Measurements from ENCODE around the gene DOK7.
"Not testable (repeated sequence)": the region's sequence is repeated elsewhere in the genome, so short reads cannot be mapped to it uniquely, and the experiment has no call there.

Gene DOK7

DNA sequence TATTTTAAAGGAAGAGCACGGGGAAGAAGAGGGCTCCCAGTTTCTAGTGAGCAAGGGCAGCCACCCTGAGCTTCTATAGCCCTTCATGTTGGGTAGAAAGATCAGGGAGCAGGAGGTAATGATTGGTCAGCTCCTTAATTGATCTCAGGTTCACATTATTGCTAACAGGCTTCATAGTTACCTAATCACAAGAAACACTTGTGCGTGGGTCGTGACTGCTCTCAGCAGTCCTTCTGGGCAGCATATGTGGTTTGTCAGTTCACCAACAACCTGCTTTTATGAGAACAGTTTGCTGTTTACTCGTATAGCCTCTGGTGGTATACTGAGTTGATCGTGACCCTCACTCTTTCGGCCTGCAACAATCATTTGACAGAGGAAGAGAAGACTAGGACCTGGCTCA, 4.7 kb upstream of the DOK7 start:
- no peak for FAIRE-seq

DNA sequence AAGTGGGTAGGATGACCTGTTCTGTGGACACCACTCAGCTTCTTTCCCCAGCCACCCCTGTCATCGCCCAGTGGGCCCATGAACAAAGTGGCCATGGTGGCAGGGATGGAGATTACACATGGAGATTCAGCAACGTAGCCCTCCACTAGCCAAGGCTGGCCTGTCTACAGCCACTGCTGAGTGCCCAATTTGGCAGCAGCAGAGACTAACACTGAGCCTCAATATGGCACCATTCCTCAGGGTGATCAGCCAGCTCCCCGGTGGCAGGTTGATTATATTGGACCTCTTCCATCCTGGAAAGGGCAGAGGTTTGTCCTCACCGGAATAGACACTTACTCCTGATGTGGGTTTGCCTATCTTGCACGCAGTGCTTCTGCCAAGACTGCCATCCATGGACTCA, 4.0 kb upstream of the DOK7 start:
- not testable (repeated sequence) for FAIRE-seq

More for the DNA sequence above, 4.7 kb upstream of the DOK7 start:
- no peak for DNase-seq (ENCODE audit: extremely low spot score, insufficient read length, low read depth)

GRCh38 chr4:3460926-3461325, 2.2 kb upstream of the DOK7 start:
- no peak for FAIRE-seq
- DNase-seq (ENCODE audit: extremely low spot score, insufficient read length, low read depth), result no peak

More for the DNA sequence above, 4.0 kb upstream of the DOK7 start:
- DNase-seq (ENCODE audit: extremely low spot score, insufficient read length, low read depth), result not testable (repeated sequence)

- FAIRE-seq (no peak), DNase-seq (ENCODE audit: extremely low spot score, insufficient read length, low read depth) (no peak)
These were observed 1.4 kb upstream of the DOK7 start for GRCh38 chr4:3461515-3462291.

- DNase-seq (ENCODE audit: extremely low spot score, insufficient read length, low read depth) (no peak), FAIRE-seq (no peak)
These were observed 751 bp upstream of the DOK7 start for GRCh38 chr4:3462321-3462789.

- DNase-seq (ENCODE audit: extremely low spot score, insufficient read length, low read depth) (no peak), FAIRE-seq (no peak)
These were observed 646 bp downstream of the DOK7 start for GRCh38 chr4:3463556-3464348.

DNA sequence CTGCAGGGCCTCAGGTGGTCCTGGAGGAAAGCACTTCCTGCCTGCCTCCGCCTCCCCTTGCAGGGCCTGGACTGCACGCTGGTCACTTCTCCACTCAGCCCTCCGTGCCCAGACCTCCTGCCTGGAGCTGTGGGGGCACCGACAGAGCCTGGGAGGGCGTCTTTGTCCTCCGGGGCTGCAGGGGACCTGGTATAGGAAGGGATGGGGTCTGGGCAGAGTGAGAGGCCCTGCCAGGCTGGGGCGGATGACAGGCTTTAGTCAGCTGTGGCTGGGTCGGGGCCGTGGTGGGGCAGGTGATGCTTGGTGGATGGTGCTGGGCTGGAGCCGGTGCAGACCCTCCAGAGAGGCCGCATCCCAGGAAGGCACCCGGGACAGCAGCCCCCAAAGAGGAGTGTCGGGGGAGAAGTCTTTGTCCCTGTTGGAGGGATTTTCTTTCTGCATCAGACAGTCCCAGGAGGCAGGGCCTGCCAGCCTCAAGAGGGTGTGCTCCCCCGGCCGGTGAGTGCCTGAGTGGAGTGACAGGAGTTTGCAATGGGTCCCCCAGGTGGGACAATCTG, 1.3 kb downstream of the DOK7 start:
- no peak for FAIRE-seq
- DNase-seq (ENCODE audit: extremely low spot score, insufficient read length, low read depth), result no peak

DNA sequence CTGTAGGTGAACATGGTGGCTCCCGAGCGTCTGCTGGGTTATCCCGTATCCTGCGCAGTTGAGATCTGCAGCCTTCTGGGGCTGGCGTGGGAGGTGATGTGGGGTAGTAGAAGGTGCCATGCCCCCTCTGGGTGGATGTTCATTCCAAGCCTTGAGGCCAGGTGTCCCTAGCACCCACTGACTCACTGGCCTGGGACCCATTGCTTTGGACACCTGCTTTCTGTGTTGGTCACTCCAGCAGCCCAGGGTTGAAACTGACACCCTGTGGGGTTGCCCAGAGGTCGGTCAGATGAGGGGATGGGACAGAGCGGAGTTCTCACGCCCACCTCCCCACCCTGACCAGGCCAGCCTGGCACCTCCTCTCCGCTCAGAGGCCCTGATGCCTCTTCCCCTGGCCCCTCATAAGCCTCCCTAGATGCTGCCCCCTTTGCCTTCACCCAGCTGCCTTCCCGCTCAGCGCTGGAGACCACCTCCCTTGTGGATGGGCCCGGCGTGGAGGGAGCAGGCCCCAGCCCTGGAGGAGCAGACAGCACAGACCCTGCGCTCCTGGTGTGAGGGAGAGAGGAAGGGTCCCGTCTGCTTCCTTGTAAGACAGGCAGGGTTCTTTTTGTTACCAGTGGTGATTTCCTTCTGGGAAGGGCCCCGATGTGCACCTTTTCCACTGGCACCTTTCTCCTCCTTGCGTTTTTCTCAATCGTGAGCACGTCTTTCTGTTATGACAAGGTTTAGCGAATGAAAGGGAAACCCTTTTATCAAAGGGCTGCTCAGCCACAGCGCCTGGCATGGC, 2.0 kb downstream of the DOK7 start:
- no peak for DNase-seq (ENCODE audit: extremely low spot score, insufficient read length, low read depth)
- no peak for FAIRE-seq

- DNase-seq (ENCODE audit: extremely low spot score, insufficient read length, low read depth) (no peak), FAIRE-seq (no peak)
These were observed 2.9 kb downstream of the DOK7 start for GRCh38 chr4:3465698-3466671.

DNA sequence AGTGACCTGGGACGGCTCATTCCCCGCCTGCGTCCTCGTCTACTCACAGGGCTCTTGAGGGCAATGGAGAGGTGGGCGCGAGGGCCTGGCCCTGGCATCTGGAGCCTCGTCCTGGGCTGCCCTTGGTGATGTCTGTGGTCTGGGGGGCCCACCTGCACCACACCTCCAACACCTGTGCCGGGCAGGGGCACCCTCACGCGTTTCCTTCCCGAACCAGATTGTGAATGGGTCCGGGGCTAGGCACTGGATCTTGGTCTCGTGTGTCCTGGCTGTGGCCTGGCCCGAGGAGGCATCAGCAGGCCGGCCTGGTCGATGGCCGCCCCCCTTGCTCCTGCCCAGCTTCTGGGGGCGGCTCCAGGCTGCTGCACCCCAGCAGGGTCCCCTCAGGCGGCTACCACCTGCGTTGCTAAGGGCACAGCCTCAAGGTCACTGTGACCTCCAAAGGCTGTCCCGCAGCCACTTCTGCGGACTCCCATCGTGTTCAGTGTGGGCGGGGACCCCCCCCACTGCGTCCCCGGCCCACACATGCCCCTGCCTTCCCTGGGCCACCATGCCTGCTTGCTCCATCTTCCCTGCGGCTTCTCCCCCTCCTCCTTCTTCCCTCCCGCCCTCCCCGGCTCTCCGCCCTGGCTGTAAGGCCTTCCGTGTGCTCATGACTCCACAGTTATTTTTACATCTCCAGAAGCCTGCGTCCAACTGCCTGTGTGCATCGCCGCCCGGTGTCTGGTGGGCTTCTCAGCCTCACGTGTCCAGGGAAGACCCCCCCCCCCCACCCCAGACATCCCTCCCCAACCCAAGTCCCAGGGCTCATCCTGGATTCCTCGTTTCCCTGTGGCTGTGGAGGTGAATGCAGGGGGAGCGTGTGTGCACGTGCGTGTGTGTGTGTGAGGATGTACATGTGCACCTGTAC, 3.8 kb downstream of the DOK7 start:
- no peak for DNase-seq (ENCODE audit: extremely low spot score, insufficient read length, low read depth)
- FAIRE-seq, result no peak

DNA sequence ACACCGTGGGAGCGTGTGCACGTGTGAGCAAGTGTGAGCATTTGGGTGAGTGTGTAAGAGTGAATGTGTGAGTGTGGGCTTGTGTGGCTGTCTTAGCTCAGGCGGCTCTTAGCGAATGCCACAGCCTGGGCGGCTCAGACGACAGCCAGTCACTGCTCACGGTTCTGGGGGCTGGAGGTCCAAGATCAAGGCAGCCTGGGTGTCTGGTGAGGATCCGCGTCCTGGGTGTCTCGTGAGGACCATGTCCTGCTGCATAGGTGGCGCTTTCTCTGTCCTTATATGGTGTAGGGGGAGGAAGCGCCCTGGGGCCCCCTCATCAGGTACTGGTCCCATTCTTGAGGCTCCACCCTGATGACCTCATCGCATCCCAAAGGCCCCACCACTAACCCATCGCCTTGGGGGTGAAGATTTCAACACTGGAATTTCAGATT, 4.5 kb downstream of the DOK7 start:
- no peak for DNase-seq (ENCODE audit: extremely low spot score, insufficient read length, low read depth)
- FAIRE-seq, result no peak

DNA sequence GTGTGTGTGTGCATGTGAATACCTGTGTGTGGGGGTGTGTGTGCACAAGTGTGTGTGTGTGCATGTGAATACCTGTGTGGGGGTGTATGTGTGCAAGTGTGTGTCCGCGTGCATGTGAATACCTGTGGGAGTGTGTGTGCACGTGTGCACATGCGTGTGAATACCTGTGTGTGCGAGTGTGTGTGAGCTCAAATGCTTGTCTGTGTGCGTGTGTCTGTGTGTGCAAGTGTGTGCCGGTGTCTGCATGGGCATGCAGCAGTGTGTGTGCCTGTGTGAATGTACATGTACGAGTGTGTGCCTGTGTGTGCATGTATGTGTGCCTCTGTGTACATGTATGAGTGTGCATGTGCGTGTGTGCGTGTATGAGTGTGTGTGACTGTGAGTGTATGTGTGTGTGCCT, 5.0 kb downstream of the DOK7 start:
- DNase-seq (ENCODE audit: extremely low spot score, insufficient read length, low read depth) (no peak), FAIRE-seq (no peak)

DNA sequence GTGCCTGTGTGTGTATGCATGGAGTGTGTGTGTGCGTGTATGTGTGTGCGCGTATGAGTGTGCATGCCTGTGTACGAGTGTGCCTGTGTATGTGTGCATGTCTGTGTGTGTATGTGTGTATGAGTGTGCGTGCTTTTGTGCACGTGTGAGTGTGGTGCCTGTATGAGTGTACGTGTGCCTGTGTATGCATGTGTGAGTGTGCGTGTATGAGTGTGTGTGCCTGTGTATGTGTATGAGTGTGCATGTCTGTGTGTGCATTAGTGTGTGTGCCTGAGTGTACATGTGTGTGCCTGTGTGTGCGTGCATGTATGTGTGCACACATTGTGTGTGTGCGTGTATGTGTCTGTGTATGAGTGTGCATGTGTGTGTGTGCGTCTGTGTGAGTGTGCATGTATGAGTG, 5.7 kb downstream of the DOK7 start:
- FAIRE-seq, result no peak
- no peak for DNase-seq (ENCODE audit: extremely low spot score, insufficient read length, low read depth)

DNA sequence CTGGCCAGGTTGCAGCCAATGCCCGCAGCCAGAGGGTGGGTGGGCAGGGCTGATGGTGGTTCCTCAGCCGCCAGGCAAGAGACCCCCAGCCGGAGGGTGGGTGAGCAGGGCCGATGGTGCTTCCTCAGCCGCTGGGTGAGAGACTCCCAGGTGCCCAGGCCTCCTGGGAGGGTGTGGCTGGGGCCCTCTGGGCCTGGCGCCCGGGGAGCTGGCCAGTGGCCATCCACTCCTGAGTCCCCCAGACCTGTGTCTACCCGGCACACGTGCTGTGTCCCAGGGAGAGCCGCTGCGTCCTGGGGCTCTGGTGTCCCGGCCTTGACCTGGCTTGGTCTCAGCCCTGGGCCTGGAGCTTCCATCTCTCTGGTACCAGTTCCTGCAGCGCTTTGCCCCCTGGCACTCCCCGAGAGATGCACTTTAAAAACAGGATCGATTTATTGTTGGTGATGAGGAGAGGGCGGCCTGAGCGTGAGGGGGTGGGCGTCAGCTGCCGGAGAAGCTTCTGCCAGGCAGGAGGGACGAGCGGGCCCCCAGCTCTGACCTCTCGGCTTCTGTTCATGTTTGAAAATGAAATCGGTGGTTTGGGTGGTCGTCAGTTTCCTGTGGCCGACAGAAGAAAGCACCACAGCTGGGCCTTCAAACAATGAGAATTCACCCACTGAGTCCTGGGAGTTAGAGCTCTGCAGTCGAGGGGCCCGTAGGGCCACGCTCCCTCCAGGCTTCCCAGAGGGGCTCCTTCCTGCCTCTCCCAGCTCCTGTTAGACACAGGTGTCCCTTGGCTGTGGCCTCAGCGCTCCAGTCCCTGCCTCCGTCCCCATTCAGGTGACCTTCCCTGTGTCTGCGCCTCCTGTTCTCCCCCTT, 6.5 kb downstream of the DOK7 start:
- DNase-seq (ENCODE audit: extremely low spot score, insufficient read length, low read depth) (no peak), FAIRE-seq (no peak)

DNA sequence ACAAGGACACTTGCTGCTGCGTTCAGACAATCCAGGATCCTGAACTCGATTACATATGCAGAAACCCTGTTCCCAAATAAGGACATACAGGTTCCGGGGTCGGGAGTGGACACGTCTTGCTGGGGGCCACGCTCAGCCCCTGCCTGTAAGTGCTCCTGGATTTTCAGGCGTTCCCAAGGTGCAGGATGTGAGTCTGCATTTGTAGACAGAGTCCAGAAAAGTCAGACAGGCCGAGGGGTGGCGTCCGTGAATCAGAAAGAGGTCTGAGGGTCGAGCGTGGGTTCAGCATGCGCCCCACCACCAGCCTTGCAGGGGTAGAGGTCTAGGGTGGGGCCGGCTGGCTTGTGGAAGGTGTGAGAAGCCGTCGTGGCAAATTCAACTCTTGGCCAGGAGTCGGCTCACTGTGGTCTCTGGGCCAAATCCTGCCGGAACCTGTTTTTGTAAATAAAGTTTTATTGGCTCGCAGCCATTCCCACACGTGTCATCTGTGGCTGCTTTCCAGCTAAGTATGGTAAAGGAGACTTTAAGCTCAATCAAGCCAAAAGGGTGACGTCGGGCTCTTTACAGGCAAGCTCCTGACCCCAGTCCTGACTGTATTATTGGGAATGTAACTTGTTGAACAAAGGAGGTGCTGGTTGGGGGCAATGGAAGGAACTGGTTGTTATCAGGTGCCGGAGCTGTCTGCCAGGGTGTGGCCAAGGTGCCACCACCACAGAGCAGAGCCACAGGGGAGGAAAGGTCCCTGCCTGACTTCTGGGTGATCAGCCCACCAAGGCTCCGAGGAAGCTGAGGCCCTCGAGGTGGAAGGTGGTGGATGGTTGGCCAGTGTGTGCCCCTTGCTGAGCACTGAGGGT, 7.4 kb downstream of the DOK7 start:
- DNase-seq (ENCODE audit: extremely low spot score, insufficient read length, low read depth), result no peak
- no peak for FAIRE-seq

DNA sequence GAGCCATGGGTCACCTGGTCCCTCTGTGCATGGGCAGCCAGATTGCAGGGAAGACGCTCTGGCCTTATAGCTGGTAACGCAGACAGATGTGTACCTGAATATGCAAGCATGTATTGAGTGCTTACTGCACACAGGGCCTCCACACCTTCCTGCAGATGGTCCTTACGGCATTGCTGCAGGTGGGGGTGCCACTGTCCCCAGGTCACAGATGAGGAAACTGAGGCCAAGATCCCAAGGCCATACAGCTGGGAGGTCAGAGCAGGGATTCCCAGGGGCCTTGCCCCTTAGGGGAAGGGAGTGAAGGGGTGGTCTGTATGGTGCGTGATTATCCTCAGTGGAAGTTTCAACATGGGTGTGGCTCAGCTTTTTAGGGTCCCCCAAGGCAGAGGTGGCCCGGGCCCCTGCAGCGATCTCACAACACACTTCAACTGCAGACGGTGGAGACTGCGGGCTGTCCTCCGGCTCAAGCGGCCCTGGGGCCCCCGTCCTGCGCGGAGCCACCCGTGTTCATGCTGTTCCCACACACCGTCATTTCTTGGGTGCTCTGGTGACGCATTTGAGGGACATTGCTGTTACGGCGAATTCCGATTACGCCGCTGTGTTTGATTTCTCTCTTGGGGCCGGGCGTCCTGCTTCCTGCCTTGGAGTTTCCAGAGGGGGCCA, 8.1 kb downstream of the DOK7 start:
- DNase-seq (ENCODE audit: extremely low spot score, insufficient read length, low read depth), result no peak
- no peak for FAIRE-seq

Data from GM18507 (cell line).